Measurements from ENCODE around the gene PLCL2.

The PLCL2 gene

DNA sequence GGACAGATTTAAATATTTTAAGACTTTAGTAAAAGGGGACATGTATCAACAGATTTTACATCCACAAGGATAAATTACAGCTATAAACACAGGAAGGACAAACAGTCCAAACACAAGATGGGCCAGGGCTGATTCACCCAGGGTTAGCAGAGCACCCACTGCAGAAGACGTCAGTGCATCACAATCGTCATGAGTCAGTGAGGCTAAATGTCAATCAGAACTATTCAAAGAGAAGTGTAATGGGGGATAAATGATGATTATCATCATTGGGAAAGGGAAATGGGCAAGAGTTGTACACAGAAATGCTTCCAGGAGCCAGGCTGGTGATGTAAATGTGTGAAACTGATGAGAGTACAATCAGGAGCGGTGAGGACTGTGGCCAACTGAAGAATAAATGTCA is 226.8 kb downstream of the PLCL2 start:
- no peaks in the 10 kb centered on the region for H3K9me3 ChIP-seq (ENCODE audit: control insufficient read depth, insufficient read depth, low read length)
- no peaks in the 10 kb centered on the region for H3K79me2 ChIP-seq (ENCODE audit: control insufficient read depth, low read length)
- no peaks in the 10 kb centered on the region for H4K20me1 ChIP-seq (ENCODE audit: control insufficient read depth, insufficient read depth, low read depth, low read length)
- H3K4me2 ChIP-seq (ENCODE audit: low read length): no peak overlapping the region
- H3K4me3 ChIP-seq (ENCODE audit: low read length): no peak overlapping the region
- peaks cover 9% of the 10 kb centered on the region for H3K4me1 ChIP-seq (ENCODE audit: control insufficient read depth, low read length)
- H3K27ac ChIP-seq (ENCODE audit: low read depth, low read length): no peak overlapping the region
- no peaks in the 10 kb centered on the region for H3F3A ChIP-seq (ENCODE audit: control insufficient read depth, insufficient read depth)
- H3K27me3 ChIP-seq (ENCODE audit: control insufficient read depth, low read length): no peaks in the 10 kb centered on the region
- H3K9me2 ChIP-seq (replicated peaks; ENCODE audit: control insufficient read depth, low read length): no peaks in the 10 kb centered on the region
- TF ChIP-seq EZH2phosphoT487 (IDR thresholded peaks at IDR 0.05; ENCODE audit: borderline replicate concordance, low read length): no peak
- TF ChIP-seq, protein P1, sequence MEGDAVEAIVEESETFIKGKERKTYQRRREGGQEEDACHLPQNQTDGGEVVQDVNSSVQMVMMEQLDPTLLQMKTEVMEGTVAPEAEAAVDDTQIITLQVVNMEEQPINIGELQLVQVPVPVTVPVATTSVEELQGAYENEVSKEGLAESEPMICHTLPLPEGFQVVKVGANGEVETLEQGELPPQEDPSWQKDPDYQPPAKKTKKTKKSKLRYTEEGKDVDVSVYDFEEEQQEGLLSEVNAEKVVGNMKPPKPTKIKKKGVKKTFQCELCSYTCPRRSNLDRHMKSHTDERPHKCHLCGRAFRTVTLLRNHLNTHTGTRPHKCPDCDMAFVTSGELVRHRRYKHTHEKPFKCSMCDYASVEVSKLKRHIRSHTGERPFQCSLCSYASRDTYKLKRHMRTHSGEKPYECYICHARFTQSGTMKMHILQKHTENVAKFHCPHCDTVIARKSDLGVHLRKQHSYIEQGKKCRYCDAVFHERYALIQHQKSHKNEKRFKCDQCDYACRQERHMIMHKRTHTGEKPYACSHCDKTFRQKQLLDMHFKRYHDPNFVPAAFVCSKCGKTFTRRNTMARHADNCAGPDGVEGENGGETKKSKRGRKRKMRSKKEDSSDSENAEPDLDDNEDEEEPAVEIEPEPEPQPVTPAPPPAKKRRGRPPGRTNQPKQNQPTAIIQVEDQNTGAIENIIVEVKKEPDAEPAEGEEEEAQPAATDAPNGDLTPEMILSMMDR (IDR thresholded peaks at IDR 0.05; ENCODE audit: low read depth, low read length, poor library complexity, severe bottlenecking): no peak
- H3K36me3 ChIP-seq (ENCODE audit: control insufficient read depth, low read length): no peaks in the 10 kb centered on the region

DNA sequence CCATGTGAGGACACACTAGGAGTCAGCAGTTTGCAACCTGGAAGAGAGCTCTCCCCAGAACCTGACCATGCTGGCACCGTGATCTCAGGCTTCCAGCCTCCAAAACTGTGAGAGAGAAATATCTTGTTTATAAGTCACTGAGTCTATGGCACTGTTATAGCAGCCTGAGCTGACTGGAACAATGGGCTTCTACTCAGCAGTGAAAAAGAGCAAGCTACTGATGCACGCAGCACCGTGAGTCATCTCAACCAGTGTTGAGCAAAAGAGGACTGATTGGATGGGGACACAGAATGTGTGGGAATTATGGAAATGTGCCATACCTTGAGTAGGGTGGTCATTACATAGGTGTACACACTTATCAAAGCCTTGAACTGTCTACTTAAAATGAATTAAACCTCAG is 230.4 kb downstream of the PLCL2 start:
- no peak overlapping the region for H3K27ac ChIP-seq (ENCODE audit: low read depth, low read length)
- H3K4me1 ChIP-seq (ENCODE audit: control insufficient read depth, low read length): peaks cover 9% of the 10 kb centered on the region
- H3K4me3 ChIP-seq (ENCODE audit: low read length): no peak overlapping the region
- H4K20me1 ChIP-seq (ENCODE audit: control insufficient read depth, insufficient read depth, low read depth, low read length): no peaks in the 10 kb centered on the region
- H3F3A ChIP-seq (ENCODE audit: control insufficient read depth, insufficient read depth): no peaks in the 10 kb centered on the region
- H3K9me2 ChIP-seq (replicated peaks; ENCODE audit: control insufficient read depth, low read length): no peaks in the 10 kb centered on the region
- TF ChIP-seq EZH2phosphoT487 (IDR thresholded peaks at IDR 0.05; ENCODE audit: borderline replicate concordance, low read length): no peak
- TF ChIP-seq, protein P1 (IDR thresholded peaks at IDR 0.05; ENCODE audit: low read depth, low read length, poor library complexity, severe bottlenecking): no peak
- H3K79me2 ChIP-seq (ENCODE audit: control insufficient read depth, low read length): no peaks in the 10 kb centered on the region
- H3K27me3 ChIP-seq (ENCODE audit: control insufficient read depth, low read length): no peaks in the 10 kb centered on the region
- H3K4me2 ChIP-seq (ENCODE audit: low read length): no peak overlapping the region
- no peaks in the 10 kb centered on the region for H3K9me3 ChIP-seq (ENCODE audit: control insufficient read depth, insufficient read depth, low read length)
- H3K36me3 ChIP-seq (ENCODE audit: control insufficient read depth, low read length): no peaks in the 10 kb centered on the region

DNA sequence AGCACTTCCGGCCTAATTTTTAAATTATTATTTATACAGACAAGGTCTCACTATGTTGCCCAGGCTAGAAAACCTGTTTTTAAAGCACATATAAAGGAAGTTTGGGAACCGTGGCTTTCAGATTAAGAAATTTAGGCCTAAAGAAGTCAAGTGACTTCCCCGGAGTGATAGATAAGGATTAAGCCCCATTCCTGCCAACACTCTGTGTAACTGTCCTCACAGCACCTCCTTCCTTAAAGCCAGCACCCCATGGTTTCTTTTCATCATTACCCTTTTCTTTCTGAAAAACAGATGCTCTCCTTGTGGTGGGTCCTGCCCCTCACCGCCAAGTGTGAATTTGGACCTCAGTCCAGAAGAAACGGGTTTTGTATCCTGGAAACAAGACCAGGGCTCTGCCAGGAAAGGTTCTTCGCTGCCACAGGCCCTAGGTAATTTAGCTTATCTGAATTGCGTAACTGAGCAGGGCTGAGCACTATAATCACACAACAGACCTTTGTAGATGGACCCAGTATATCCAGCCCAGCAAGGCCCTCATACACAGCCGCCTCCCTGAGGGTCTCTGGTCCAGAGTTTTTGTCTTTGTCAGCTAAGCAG is 231.3 kb downstream of the PLCL2 start:
- no peak overlapping the region for H3K27ac ChIP-seq (ENCODE audit: low read depth, low read length)
- no peaks in the 10 kb centered on the region for H3K36me3 ChIP-seq (ENCODE audit: control insufficient read depth, low read length)
- no peaks in the 10 kb centered on the region for H3K27me3 ChIP-seq (ENCODE audit: control insufficient read depth, low read length)
- no peak overlapping the region for H3K4me2 ChIP-seq (ENCODE audit: low read length)
- no peak overlapping the region for H3K4me3 ChIP-seq (ENCODE audit: low read length)
- TF ChIP-seq, protein P1 (IDR thresholded peaks at IDR 0.05; ENCODE audit: low read depth, low read length, poor library complexity, severe bottlenecking): no peak
- no peak for TF ChIP-seq EZH2phosphoT487 (IDR thresholded peaks at IDR 0.05; ENCODE audit: borderline replicate concordance, low read length)
- no peaks in the 10 kb centered on the region for H3K9me2 ChIP-seq (replicated peaks; ENCODE audit: control insufficient read depth, low read length)
- no peaks in the 10 kb centered on the region for H4K20me1 ChIP-seq (ENCODE audit: control insufficient read depth, insufficient read depth, low read depth, low read length)
- H3K9me3 ChIP-seq (ENCODE audit: control insufficient read depth, insufficient read depth, low read length): no peaks in the 10 kb centered on the region
- no peaks in the 10 kb centered on the region for H3F3A ChIP-seq (ENCODE audit: control insufficient read depth, insufficient read depth)
- H3K79me2 ChIP-seq (ENCODE audit: control insufficient read depth, low read length): no peaks in the 10 kb centered on the region
- H3K4me1 ChIP-seq (ENCODE audit: control insufficient read depth, low read length): peaks cover under 1% of the 10 kb centered on the region
